ENCODE data around the gene DDIT4. TPM values are rescaled to one million over a fixed set of nuclear protein-coding genes. Genes with fewer than 3 reads are reported as not detected.
A peak's percentile ranks its signal among the peaks of the same experiment; 100 is the strongest.

The DDIT4 gene
- total and polyA plus RNA-seq, 9 of the 15 experiments (the other 6 are each of a cell fraction or from before 2014, with no cell fraction given) = 8.2 to 675 (median 159) TPM

- TF ChIP-seq KDM2B (CRISPR knock-in tag; IDR thresholded peaks at IDR 0.05) = peak; percentile 38; the same call in 1 of the 2 replicates
- TF ChIP-seq ZNF512 (tag; IDR thresholded peaks at IDR 0.05) = no peak
- TF ChIP-seq ZNF75A (CRISPR knock-in tag; IDR thresholded peaks at IDR 0.05) = no peak
- TF ChIP-seq TAF15 (IDR thresholded peaks at IDR 0.05; ENCODE audit: low read depth, low read length) = no peak
- TF ChIP-seq, protein P1, sequence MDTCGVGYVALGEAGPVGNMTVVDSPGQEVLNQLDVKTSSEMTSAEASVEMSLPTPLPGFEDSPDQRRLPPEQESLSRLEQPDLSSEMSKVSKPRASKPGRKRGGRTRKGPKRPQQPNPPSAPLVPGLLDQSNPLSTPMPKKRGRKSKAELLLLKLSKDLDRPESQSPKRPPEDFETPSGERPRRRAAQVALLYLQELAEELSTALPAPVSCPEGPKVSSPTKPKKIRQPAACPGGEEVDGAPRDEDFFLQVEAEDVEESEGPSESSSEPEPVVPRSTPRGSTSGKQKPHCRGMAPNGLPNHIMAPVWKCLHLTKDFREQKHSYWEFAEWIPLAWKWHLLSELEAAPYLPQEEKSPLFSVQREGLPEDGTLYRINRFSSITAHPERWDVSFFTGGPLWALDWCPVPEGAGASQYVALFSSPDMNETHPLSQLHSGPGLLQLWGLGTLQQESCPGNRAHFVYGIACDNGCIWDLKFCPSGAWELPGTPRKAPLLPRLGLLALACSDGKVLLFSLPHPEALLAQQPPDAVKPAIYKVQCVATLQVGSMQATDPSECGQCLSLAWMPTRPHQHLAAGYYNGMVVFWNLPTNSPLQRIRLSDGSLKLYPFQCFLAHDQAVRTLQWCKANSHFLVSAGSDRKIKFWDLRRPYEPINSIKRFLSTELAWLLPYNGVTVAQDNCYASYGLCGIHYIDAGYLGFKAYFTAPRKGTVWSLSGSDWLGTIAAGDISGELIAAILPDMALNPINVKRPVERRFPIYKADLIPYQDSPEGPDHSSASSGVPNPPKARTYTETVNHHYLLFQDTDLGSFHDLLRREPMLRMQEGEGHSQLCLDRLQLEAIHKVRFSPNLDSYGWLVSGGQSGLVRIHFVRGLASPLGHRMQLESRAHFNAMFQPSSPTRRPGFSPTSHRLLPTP (IDR thresholded peaks at IDR 0.05; ENCODE audit: borderline replicate concordance, extremely low read depth, insufficient read length) = no peak
- TF ChIP-seq NCOA1 (IDR thresholded peaks at IDR 0.05; ENCODE audit: low read depth) = no peak
- TF ChIP-seq, protein P2, sequence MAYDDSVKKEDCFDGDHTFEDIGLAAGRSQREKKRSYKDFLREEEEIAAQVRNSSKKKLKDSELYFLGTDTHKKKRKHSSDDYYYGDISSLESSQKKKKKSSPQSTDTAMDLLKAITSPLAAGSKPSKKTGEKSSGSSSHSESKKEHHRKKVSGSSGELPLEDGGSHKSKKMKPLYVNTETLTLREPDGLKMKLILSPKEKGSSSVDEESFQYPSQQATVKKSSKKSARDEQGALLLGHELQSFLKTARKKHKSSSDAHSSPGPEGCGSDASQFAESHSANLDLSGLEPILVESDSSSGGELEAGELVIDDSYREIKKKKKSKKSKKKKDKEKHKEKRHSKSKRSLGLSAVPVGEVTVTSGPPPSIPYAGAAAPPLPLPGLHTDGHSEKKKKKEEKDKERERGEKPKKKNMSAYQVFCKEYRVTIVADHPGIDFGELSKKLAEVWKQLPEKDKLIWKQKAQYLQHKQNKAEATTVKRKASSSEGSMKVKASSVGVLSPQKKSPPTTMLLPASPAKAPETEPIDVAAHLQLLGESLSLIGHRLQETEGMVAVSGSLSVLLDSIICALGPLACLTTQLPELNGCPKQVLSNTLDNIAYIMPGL (CRISPR knock-in tag; IDR thresholded peaks at IDR 0.05) = no peak; the same call in 1 of the 2 replicates
- TF ChIP-seq CBX8 (IDR thresholded peaks at IDR 0.05; ENCODE audit: borderline replicate concordance, extremely low read depth, low read depth, low read length, poor library complexity, severe bottlenecking) = no peak
- no peak for TF ChIP-seq KAT2B (IDR thresholded peaks at IDR 0.05; ENCODE audit: low read depth, low read length)
- no peak for TF ChIP-seq SRSF9 (IDR thresholded peaks at IDR 0.05; ENCODE audit: borderline replicate concordance, low read depth, low read length)
- no peak for TF ChIP-seq ZNF282 (CRISPR knock-in tag; IDR thresholded peaks at IDR 0.05)
- no peak for TF ChIP-seq SNAPC5 (CRISPR knock-in tag; IDR thresholded peaks at IDR 0.05)
- no peak for TF ChIP-seq CBFB (CRISPR knock-in tag; IDR thresholded peaks at IDR 0.05)
- no peak for TF ChIP-seq ZHX1 (conservative IDR thresholded peaks at IDR 0.05; ENCODE audit: low read length)
- TF ChIP-seq, protein P3, sequence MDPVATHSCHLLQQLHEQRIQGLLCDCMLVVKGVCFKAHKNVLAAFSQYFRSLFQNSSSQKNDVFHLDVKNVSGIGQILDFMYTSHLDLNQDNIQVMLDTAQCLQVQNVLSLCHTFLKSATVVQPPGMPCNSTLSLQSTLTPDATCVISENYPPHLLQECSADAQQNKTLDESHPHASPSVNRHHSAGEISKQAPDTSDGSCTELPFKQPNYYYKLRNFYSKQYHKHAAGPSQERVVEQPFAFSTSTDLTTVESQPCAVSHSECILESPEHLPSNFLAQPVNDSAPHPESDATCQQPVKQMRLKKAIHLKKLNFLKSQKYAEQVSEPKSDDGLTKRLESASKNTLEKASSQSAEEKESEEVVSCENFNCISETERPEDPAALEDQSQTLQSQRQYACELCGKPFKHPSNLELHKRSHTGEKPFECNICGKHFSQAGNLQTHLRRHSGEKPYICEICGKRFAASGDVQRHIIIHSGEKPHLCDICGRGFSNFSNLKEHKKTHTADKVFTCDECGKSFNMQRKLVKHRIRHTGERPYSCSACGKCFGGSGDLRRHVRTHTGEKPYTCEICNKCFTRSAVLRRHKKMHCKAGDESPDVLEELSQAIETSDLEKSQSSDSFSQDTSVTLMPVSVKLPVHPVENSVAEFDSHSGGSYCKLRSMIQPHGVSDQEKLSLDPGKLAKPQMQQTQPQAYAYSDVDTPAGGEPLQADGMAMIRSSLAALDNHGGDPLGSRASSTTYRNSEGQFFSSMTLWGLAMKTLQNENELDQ (CRISPR knock-in tag; IDR thresholded peaks at IDR 0.05; ENCODE audit: borderline replicate concordance) = no peak
These were observed 1.1 kb downstream of the DDIT4 start (continued) for GRCh38 chr10:72274730-72275350.
